ENCODE results near the gene TCIRG1.

DNA sequence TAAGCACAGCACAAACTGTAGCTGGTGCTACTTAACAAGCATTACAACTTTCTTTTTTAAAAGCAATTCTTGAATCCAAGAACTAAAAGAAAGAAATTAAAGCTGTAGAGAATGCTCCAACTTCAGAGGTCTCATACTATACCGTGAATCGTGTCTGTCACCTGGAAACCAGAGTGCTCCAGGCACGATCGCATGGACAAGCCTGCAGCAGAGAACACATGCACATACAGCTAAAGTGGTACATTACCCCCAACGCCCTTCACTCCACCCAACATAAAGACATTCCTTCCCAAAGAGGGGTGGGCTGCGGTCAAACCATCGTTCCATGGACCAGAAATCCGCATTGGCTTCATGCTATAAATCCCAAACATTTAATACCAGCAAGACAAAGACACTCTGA lies 50.9 kb downstream of the TCIRG1 start:
- TF ChIP-seq, protein P1, sequence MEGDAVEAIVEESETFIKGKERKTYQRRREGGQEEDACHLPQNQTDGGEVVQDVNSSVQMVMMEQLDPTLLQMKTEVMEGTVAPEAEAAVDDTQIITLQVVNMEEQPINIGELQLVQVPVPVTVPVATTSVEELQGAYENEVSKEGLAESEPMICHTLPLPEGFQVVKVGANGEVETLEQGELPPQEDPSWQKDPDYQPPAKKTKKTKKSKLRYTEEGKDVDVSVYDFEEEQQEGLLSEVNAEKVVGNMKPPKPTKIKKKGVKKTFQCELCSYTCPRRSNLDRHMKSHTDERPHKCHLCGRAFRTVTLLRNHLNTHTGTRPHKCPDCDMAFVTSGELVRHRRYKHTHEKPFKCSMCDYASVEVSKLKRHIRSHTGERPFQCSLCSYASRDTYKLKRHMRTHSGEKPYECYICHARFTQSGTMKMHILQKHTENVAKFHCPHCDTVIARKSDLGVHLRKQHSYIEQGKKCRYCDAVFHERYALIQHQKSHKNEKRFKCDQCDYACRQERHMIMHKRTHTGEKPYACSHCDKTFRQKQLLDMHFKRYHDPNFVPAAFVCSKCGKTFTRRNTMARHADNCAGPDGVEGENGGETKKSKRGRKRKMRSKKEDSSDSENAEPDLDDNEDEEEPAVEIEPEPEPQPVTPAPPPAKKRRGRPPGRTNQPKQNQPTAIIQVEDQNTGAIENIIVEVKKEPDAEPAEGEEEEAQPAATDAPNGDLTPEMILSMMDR (IDR thresholded peaks at IDR 0.05; ENCODE audit: low read depth, low read length, missing input control) = no peak
- TF ChIP-seq GABPA (IDR thresholded peaks at IDR 0.05 in 1 of 2, conservative IDR thresholded peaks at IDR 0.05 in 1 of 2) (no peak), JUND (IDR thresholded peaks at IDR 0.05) (no peak), YY1 (IDR thresholded peaks at IDR 0.05) (no peak), RAD21 (IDR thresholded peaks at IDR 0.05) (no peak), RXRA (IDR thresholded peaks at IDR 0.05) (no peak), FOXA1 (IDR thresholded peaks at IDR 0.05) (no peak), EGR1 (IDR thresholded peaks at IDR 0.05; ENCODE audit: low read depth in 2 of 2) (no peak)
- TF ChIP-seq, protein P2, sequence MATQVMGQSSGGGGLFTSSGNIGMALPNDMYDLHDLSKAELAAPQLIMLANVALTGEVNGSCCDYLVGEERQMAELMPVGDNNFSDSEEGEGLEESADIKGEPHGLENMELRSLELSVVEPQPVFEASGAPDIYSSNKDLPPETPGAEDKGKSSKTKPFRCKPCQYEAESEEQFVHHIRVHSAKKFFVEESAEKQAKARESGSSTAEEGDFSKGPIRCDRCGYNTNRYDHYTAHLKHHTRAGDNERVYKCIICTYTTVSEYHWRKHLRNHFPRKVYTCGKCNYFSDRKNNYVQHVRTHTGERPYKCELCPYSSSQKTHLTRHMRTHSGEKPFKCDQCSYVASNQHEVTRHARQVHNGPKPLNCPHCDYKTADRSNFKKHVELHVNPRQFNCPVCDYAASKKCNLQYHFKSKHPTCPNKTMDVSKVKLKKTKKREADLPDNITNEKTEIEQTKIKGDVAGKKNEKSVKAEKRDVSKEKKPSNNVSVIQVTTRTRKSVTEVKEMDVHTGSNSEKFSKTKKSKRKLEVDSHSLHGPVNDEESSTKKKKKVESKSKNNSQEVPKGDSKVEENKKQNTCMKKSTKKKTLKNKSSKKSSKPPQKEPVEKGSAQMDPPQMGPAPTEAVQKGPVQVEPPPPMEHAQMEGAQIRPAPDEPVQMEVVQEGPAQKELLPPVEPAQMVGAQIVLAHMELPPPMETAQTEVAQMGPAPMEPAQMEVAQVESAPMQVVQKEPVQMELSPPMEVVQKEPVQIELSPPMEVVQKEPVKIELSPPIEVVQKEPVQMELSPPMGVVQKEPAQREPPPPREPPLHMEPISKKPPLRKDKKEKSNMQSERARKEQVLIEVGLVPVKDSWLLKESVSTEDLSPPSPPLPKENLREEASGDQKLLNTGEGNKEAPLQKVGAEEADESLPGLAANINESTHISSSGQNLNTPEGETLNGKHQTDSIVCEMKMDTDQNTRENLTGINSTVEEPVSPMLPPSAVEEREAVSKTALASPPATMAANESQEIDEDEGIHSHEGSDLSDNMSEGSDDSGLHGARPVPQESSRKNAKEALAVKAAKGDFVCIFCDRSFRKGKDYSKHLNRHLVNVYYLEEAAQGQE (IDR thresholded peaks at IDR 0.05) = no peak
- TF ChIP-seq, protein P3, sequence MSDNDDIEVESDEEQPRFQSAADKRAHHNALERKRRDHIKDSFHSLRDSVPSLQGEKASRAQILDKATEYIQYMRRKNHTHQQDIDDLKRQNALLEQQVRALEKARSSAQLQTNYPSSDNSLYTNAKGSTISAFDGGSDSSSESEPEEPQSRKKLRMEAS (IDR thresholded peaks at IDR 0.05) = no peak
- TF ChIP-seq, protein P4, sequence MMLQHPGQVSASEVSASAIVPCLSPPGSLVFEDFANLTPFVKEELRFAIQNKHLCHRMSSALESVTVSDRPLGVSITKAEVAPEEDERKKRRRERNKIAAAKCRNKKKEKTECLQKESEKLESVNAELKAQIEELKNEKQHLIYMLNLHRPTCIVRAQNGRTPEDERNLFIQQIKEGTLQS (IDR thresholded peaks at IDR 0.05) = no peak
